GM23338 (cell line): Measurements from ENCODE around the gene CHCHD6. TPM values are rescaled to one million over a fixed set of nuclear protein-coding genes. Genes with fewer than 3 reads are reported as not detected.

Source experiments
- ATAC-seq: fragments of 200-7000 bp; cut with Tn5 transposase; 3 replicates; pipeline ENCODE4 v1.9.1; 2020
- DNase-seq: peaks from one replicate; pipeline ENCODE4 v3.0.0-alpha.2; 2015; ENCODE audit warnings: low spot score
- H2AFZ ChIP-seq: fragments of 200-600 bp; sonication (generic); 2 replicates; pipeline ENCODE4 v1.8.0; 2016; ENCODE audit warnings: antibody characterized with exemption, mild to moderate bottlenecking, moderate library complexity
- H3F3A ChIP-seq: fragments of 200-600 bp; sonication (generic); replicated peaks from 2 replicates; pipeline ENCODE4 v1.8.0; 2017; ENCODE audit warnings: antibody characterized with exemption, mixed run types, low read depth
- H3K27ac ChIP-seq: fragments of 200-600 bp; sonication (generic); 2 replicates; pipeline ENCODE4 v1.6.1; 2016; ENCODE audit warnings: low read depth
- H3K27me3 ChIP-seq: fragments of 200-600 bp; sonication (generic); 2 replicates; pipeline ENCODE4 v1.8.0; 2016; ENCODE audit warnings: mild to moderate bottlenecking, mixed run types, moderate library complexity; ENCODE audit not compliant: insufficient read depth
- H3K36me3 ChIP-seq: fragments of 200-600 bp; sonication (generic); 2 replicates; pipeline ENCODE4 v1.8.0; 2016; ENCODE audit warnings: mild to moderate bottlenecking; ENCODE audit not compliant: insufficient read depth
- H3K4me1 ChIP-seq: fragments of 200-600 bp; sonication (generic); 2 replicates; pipeline ENCODE4 v1.8.0; 2016; ENCODE audit warnings: mild to moderate bottlenecking, moderate library complexity; ENCODE audit not compliant: insufficient read depth
- H3K4me2 ChIP-seq: fragments of 200-600 bp; sonication (generic); 2 replicates; pipeline ENCODE4 v1.7.1; 2017; ENCODE audit warnings: mixed run types
- H3K4me3 ChIP-seq: fragments of 200-600 bp; sonication (generic); 2 replicates; pipeline ENCODE4 v1.6.1; 2016; ENCODE audit warnings: mixed run types
- H3K79me2 ChIP-seq: fragments of 200-600 bp; sonication (generic); replicated peaks from 2 replicates; pipeline ENCODE4 v1.8.0; 2017; ENCODE audit warnings: mild to moderate bottlenecking; ENCODE audit not compliant: insufficient read depth
- H3K9me2 ChIP-seq: fragments of 200-600 bp; sonication (generic); 2 replicates; pipeline ENCODE4 v1.8.0; 2017; ENCODE audit not compliant: insufficient read depth
- H4K20me1 ChIP-seq: fragments of 200-600 bp; sonication (generic); replicated peaks from 2 replicates; pipeline ENCODE4 v1.8.0; 2017; ENCODE audit warnings: mild to moderate bottlenecking; ENCODE audit not compliant: insufficient read depth
- H3K27ac Mint-ChIP-seq: 2 replicates; pipeline ENCODE4 v1.8.0; 2020; ENCODE audit warnings: inconsistent platforms, mild to moderate bottlenecking, moderate library complexity, mixed read lengths
- H3K27me3 Mint-ChIP-seq: 3 replicates; pipeline ENCODE4 v1.8.0; 2022; ENCODE audit warnings: low read depth, mild to moderate bottlenecking, moderate library complexity, mixed read lengths, inconsistent platforms; ENCODE audit not compliant: insufficient read depth, poor library complexity
- H3K36me3 Mint-ChIP-seq: 3 replicates; pipeline ENCODE4 v1.8.0; 2021; ENCODE audit warnings: low read depth, mild to moderate bottlenecking, inconsistent platforms, moderate library complexity, mixed read lengths
- H3K4me1 Mint-ChIP-seq: 3 replicates; pipeline ENCODE4 v1.8.0; 2020; ENCODE audit warnings: mild to moderate bottlenecking, inconsistent platforms, mixed read lengths
- H3K4me3 Mint-ChIP-seq: 3 replicates; pipeline ENCODE4 v1.8.0; 2021; ENCODE audit warnings: moderate library complexity, mild to moderate bottlenecking, inconsistent platforms, mixed read lengths
- H3K9me3 Mint-ChIP-seq: 3 replicates; pipeline ENCODE4 v1.8.0; 2020; ENCODE audit warnings: moderate library complexity, mild to moderate bottlenecking, inconsistent platforms, mixed read lengths
- CREB1 ChIP-seq: fragments of 250-450 bp; sonication (Bioruptor Pico); IDR thresholded peaks from 2 replicates; pipeline ENCODE4 v1.5.0; 2020; ENCODE audit warnings: low read depth, mild to moderate bottlenecking, moderate library complexity
- EZH2 ChIP-seq: fragments of 200-600 bp; sonication (generic); IDR thresholded peaks from one replicate; pipeline ENCODE4 v1.8.0; 2017; ENCODE audit warnings: antibody characterized with exemption, mild to moderate bottlenecking, low read depth; ENCODE audit not compliant: unreplicated experiment
- EZH2phosphoT487 ChIP-seq: fragments of 200-600 bp; sonication (generic); IDR thresholded peaks from one replicate; pipeline ENCODE4 v1.8.1; 2018; ENCODE audit warnings: antibody characterized with exemption; ENCODE audit not compliant: unreplicated experiment
- NANOG ChIP-seq: IDR thresholded peaks from 2 replicates; pipeline ENCODE4 v1.6.1; 2016; ENCODE audit warnings: antibody characterized with exemption, borderline replicate concordance
- POLR2AphosphoS5 ChIP-seq: IDR thresholded peaks from 2 replicates; pipeline ENCODE4 v1.6.1; 2016; ENCODE audit warnings: antibody characterized with exemption, low read depth
- STAT1 ChIP-seq: IDR thresholded peaks from one replicate; pipeline ENCODE4 v1.6.1; 2016; ENCODE audit warnings: antibody characterized with exemption; ENCODE audit not compliant: unreplicated experiment
- ZNF114 ChIP-seq: fragments of 250-450 bp; sonication (Bioruptor Pico); IDR thresholded peaks from 2 replicates; pipeline ENCODE4 v1.5.0; 2020; ENCODE audit warnings: mild to moderate bottlenecking, moderate library complexity
- ZNF331 ChIP-seq: fragments of 250-450 bp; sonication (Bioruptor Pico); IDR thresholded peaks from 2 replicates; pipeline ENCODE4 v1.5.0; 2020; ENCODE audit warnings: low read depth, mild to moderate bottlenecking, moderate library complexity
- polyA plus RNA-seq: library from polyadenylated mRNA; unstranded; fragments of >200 nt; fragmentation: Nextera tagmentation; extraction: Ambion mirVana; gene quantifications from 2 replicates; pipeline ENCODE4 v1.2.1, GENCODE V29; 2016
- total RNA-seq: library from RNA; depleted of rRNA; stranded (reverse); fragments of >200 nt; shearing (Covaris generic); gene quantifications from 2 replicates; pipeline ENCODE4 v1.2.3, GENCODE V29; 2014
- TF ChIP-seq, protein P1 (sequence below): IDR thresholded peaks from one replicate; pipeline ENCODE4 v1.6.1; 2018; ENCODE audit warnings: antibody characterized with exemption; ENCODE audit not compliant: unreplicated experiment

Gene CHCHD6
- total and polyA plus RNA-seq, 2 experiments from 2014 or later: 28.8 to 43.0 TPM

DNA sequence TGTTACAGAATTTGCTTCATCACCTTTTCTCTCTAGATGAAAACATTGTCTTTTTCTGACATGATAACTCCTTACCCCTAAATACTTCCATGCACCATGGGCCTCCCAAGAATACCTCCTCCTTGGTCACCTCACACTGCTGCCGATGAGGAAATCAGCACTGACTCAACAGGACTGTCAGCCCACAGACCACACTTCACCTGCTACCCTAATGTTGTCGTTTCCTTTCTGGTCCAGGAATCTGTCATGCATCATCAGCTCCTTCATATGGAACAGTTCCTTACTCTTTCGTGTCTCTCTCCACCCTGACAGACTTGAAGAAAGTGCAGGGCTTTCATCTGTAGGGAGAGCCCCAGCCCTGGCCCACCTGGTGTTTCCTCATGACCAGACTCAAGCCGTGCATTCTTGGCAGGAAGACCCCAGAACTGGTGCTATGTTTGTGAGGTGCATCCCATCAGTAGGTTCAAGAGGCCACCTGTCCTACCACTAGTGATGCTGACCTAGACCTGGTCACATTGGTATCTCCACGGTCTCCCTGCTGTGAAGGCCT, 237.8 kb downstream of the CHCHD6 start (continued):
- no peak for TF ChIP-seq EZH2phosphoT487

DNA sequence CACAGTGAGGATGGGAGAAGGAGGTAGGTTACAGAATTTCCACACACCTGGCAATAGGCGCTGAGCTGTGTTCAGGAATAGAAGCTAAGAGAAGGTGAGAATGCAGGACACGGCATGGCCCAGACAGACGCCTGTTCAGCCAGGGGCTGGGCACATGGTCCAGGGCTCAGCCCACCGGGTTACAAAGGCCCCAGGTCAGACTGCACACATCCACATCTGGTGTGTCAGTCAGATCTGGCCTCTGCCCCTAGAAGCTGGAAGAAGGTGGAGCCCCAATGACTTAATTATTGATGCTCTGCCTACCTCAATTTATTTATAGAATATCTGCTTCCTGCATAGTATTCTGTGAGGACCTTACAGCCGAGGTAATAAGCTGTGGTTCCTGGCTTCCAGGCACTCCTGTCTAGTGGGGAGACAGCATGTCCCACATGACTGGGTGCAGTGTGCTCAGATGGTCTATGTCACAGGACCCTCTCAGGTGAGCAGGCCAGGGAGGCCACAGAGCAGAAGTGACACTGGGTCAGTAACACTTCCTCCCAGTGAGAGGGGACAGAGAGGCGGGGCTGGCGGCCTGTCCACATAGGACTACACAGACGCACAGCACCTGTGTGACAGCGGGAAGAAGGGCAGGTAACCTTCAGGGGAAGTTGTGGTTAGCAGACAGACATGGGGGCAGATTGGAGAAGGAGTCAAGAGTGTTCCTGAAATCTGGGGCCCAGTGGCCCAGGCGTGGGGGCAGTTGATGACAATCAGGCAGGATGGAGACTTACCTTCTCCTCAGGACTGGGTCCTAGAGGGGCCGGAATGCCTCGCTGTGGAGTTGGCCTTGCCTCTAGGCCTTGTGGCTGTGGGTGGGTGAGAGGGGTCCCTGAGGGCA, 240.3 kb downstream of the CHCHD6 start:
- H4K20me1 ChIP-seq: no peaks in the 10 kb centered on the region; the same call in 1 of the 2 replicates
- no peaks in the 10 kb centered on the region for H3K9me2 ChIP-seq
- no peak overlapping the region for H3K27ac ChIP-seq
- H3K27me3 Mint-ChIP-seq: peaks cover 5% of the 10 kb centered on the region
- H3K79me2 ChIP-seq: no peaks in the 10 kb centered on the region
- H2AFZ ChIP-seq: no peak overlapping the region
- no peaks in the 10 kb centered on the region for H3K4me1 ChIP-seq
- no peaks in the 10 kb centered on the region for H3F3A ChIP-seq
- DNase-seq: no peak
- ATAC-seq: no peak
- H3K27ac Mint-ChIP-seq: no peak overlapping the region; the same call in 1 of the 2 replicates
- H3K4me2 ChIP-seq: no peak overlapping the region
- no peaks in the 10 kb centered on the region for H3K9me3 Mint-ChIP-seq
- no peak overlapping the region for H3K4me3 ChIP-seq
- H3K4me3 Mint-ChIP-seq: no peak overlapping the region
- no peaks in the 10 kb centered on the region for H3K27me3 ChIP-seq
- no peaks in the 10 kb centered on the region for H3K36me3 Mint-ChIP-seq
- no peak for TF ChIP-seq CREB1
- no peak for TF ChIP-seq NANOG
- no peak for TF ChIP-seq ZNF114 (CRISPR knock-in tag)
- TF ChIP-seq EZH2phosphoT487: no peak
- no peak for TF ChIP-seq POLR2AphosphoS5
- no peak for TF ChIP-seq EZH2
- no peak for TF ChIP-seq STAT1
- TF ChIP-seq, protein P1, sequence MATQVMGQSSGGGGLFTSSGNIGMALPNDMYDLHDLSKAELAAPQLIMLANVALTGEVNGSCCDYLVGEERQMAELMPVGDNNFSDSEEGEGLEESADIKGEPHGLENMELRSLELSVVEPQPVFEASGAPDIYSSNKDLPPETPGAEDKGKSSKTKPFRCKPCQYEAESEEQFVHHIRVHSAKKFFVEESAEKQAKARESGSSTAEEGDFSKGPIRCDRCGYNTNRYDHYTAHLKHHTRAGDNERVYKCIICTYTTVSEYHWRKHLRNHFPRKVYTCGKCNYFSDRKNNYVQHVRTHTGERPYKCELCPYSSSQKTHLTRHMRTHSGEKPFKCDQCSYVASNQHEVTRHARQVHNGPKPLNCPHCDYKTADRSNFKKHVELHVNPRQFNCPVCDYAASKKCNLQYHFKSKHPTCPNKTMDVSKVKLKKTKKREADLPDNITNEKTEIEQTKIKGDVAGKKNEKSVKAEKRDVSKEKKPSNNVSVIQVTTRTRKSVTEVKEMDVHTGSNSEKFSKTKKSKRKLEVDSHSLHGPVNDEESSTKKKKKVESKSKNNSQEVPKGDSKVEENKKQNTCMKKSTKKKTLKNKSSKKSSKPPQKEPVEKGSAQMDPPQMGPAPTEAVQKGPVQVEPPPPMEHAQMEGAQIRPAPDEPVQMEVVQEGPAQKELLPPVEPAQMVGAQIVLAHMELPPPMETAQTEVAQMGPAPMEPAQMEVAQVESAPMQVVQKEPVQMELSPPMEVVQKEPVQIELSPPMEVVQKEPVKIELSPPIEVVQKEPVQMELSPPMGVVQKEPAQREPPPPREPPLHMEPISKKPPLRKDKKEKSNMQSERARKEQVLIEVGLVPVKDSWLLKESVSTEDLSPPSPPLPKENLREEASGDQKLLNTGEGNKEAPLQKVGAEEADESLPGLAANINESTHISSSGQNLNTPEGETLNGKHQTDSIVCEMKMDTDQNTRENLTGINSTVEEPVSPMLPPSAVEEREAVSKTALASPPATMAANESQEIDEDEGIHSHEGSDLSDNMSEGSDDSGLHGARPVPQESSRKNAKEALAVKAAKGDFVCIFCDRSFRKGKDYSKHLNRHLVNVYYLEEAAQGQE: no peak
- TF ChIP-seq ZNF331 (CRISPR knock-in tag): no peak
- no peaks in the 10 kb centered on the region for H3K36me3 ChIP-seq
- peaks cover 8% of the 10 kb centered on the region for H3K4me1 Mint-ChIP-seq
